Trophoblast cell (in vitro differentiated cells and primary cell): Measurements from ENCODE around the gene LGALS14.

Source experiments
- DNase-seq, 2 donors: peaks; one replicate each; pipeline ENCODE4 v3.0.0-alpha.2; 2016
- H2AFZ ChIP-seq: 2 replicates; pipeline ENCODE4 v1.6.1; 2013; ENCODE audit warnings: low read length, moderate library complexity, mild to moderate bottlenecking; ENCODE audit not compliant: insufficient read depth, poor library complexity
- H2AK5ac ChIP-seq: 2 replicates; pipeline ENCODE4 v1.6.1; 2013; ENCODE audit warnings: mild to moderate bottlenecking, low read length
- H2BK120ac ChIP-seq: 2 replicates; pipeline ENCODE4 v1.6.1; 2013; ENCODE audit warnings: low read length, mild to moderate bottlenecking, moderate library complexity; ENCODE audit not compliant: insufficient read depth, poor library complexity
- H2BK12ac ChIP-seq: 2 replicates; pipeline ENCODE4 v1.6.1; 2013; ENCODE audit warnings: mild to moderate bottlenecking, low read length, moderate library complexity
- H2BK5ac ChIP-seq: 2 replicates; pipeline ENCODE4 v1.6.1; 2013; ENCODE audit warnings: low read length, low read depth, moderate library complexity, mild to moderate bottlenecking; ENCODE audit not compliant: poor library complexity
- H3K14ac ChIP-seq: 2 replicates; pipeline ENCODE4 v1.6.1; 2013; ENCODE audit warnings: mild to moderate bottlenecking, low read length
- H3K18ac ChIP-seq: 2 replicates; pipeline ENCODE4 v1.6.1; 2013; ENCODE audit warnings: mild to moderate bottlenecking, low read length
- H3K23ac ChIP-seq: 2 replicates; pipeline ENCODE4 v1.6.1; 2013; ENCODE audit warnings: low read length
- H3K27ac ChIP-seq: 2 replicates; pipeline ENCODE4 v1.5.1; 2013; ENCODE audit warnings: low read depth, mild to moderate bottlenecking, inconsistent platforms, low read length, moderate library complexity
- H3K27me3 ChIP-seq: 2 replicates; pipeline ENCODE4 v1.6.1; 2013; ENCODE audit warnings: inconsistent platforms, mild to moderate bottlenecking, low read length, moderate library complexity; ENCODE audit not compliant: insufficient read depth
- H3K36me3 ChIP-seq, 2 experiments: 1 replicate in 1 of 2; 2 replicates in 1 of 2; pipeline ENCODE4 v1.6.1; 2013; ENCODE audit warnings: low read length in 2 of 2, mild to moderate bottlenecking in 2 of 2, moderate library complexity in 1 of 2; ENCODE audit not compliant: insufficient read depth in 2 of 2, control insufficient read depth in 1 of 2
- H3K4ac ChIP-seq: 2 replicates; pipeline ENCODE4 v1.6.1; 2013; ENCODE audit warnings: low read depth, mild to moderate bottlenecking, low read length, moderate library complexity
- H3K4me1 ChIP-seq, 2 experiments: 1 replicate in 1 of 2; 2 replicates in 1 of 2; pipeline ENCODE4 v1.6.1; 2013; ENCODE audit warnings: low read length in 2 of 2, mild to moderate bottlenecking in 2 of 2, moderate library complexity in 1 of 2; ENCODE audit not compliant: insufficient read depth in 2 of 2, control insufficient read depth in 1 of 2
- H3K4me2 ChIP-seq: 2 replicates; pipeline ENCODE4 v1.6.1; 2013; ENCODE audit warnings: inconsistent platforms, mild to moderate bottlenecking, low read length, moderate library complexity
- H3K4me3 ChIP-seq: 2 replicates; pipeline ENCODE4 v1.5.1; 2013; ENCODE audit warnings: mild to moderate bottlenecking, low read depth, low read length, inconsistent platforms
- H3K79me1 ChIP-seq: one replicate; pipeline ENCODE4 v1.6.1; 2013; ENCODE audit warnings: low read length
- H3K79me2 ChIP-seq: 2 replicates; pipeline ENCODE4 v1.6.1; 2013; ENCODE audit warnings: low read length, mild to moderate bottlenecking; ENCODE audit not compliant: control insufficient read depth, insufficient read depth, poor library complexity
- H3K9ac ChIP-seq: 2 replicates; pipeline ENCODE4 v1.6.1; 2013; ENCODE audit warnings: mild to moderate bottlenecking, low read length
- H3K9me3 ChIP-seq: 2 replicates; pipeline ENCODE4 v1.6.1; 2013; ENCODE audit warnings: low read depth, mild to moderate bottlenecking, control low read depth, inconsistent platforms, low read length; ENCODE audit not compliant: insufficient read depth
- H4K12ac ChIP-seq: 2 replicates; pipeline ENCODE4 v1.6.1; 2013; ENCODE audit warnings: low read depth, mild to moderate bottlenecking, low read length, moderate library complexity
- H4K8ac ChIP-seq: 2 replicates; pipeline ENCODE4 v1.6.1; 2013; ENCODE audit warnings: low read depth, mild to moderate bottlenecking, low read length, moderate library complexity
- H4K91ac ChIP-seq: one replicate; pipeline ENCODE4 v1.6.1; 2013; ENCODE audit warnings: low read depth, mild to moderate bottlenecking, low read length, moderate library complexity
- WGBS: extraction: QIAGEN DNeasy Blood & Tissue Kit; methylation state at CpG from one replicate; pipeline ENCODE4 v1.1.7; 2013; ENCODE audit warnings: missing lambda C conversion rate; ENCODE audit not compliant: insufficient read length, insufficient coverage; ENCODE audit errors: extremely low coverage; 5-methylcytosine and 5-hydroxymethylcytosine counted together

The LGALS14 gene

DNA sequence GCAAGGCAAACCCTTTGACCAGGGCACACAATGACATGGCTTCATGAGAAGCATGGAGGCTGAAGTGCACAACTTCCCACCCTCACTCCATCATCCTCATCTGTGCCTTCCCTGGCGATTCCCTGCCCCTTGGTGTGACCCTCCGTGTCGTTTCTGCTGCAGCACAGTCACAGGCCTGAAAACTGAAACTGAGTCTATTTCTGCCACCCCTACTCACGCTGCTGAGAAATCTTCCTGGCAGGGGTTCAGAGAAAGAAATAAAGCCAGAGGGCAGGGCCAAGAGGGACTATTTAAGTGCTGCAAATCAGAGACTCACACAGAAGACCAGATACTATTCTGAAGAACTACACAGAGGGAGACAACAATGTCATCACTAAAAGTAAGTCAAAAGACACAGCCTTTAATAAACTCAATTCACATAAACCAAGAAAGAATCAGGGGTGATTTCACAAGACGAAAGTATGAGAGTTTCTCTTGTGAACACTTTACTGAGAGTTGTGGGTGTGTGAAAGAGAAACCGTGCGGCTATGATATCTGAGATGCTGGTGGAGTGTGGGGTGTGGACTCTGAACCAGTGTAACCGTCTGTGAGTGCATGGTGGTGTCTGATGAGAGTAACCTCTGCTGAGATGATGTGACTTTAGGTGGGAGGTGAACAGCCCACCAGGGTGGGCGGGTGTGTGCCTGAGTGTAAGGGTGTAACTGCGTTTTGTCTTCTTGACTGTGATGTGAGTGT, 25.1 kb upstream of the LGALS14 start:
- Histone ChIP-seq H3K18ac (no peak overlapping the region), H2AK5ac (no peak overlapping the region), H4K91ac (no peak overlapping the region), H3K14ac (no peak overlapping the region), H2BK12ac (no peak overlapping the region), H4K8ac (no peak overlapping the region), H3K79me2 (no peaks in the 10 kb centered on the region), H3K4me1 (peaks cover 0 to 3% of the 10 kb centered on the region in 2 experiments), H2BK5ac (no peak overlapping the region), H3K4ac (no peak overlapping the region), H3K27ac (no peak overlapping the region), H3K4me2 (no peak overlapping the region), H4K12ac (no peak overlapping the region), H3K4me3 (no peak overlapping the region), H3K9ac (no peak overlapping the region), H3K79me1 (no peaks in the 10 kb centered on the region), H2BK120ac (no peak overlapping the region), H3K9me3 (no peaks in the 10 kb centered on the region), H3K27me3 (no peaks in the 10 kb centered on the region), H3K36me3 (no peaks in the 10 kb centered on the region), H3K23ac (no peak overlapping the region), H2AFZ (no peak overlapping the region)
- WGBS = no CpG with 5 or more reads among the region's 10 CpGs
- DNase-seq = no peak

DNA sequence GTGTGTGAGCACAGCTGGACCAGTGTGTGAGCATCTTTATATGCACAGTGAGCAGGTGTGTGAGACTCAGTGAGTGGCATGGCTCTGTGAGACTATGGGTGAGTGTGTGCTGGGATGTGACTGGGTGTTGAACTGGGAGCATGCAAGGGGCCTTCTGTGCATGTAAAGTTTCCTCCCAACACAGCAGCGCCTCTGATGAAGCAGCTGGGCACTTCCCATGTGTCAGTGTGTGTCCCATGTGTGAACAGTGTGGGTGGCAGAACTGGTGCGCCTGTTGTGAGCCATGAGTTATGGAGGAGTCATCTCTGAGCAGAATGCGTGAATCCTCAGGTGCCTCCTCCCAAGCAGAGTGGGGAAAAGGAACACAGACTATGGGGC, 24.5 kb upstream of the LGALS14 start:
- H3K79me2 ChIP-seq = no peaks in the 10 kb centered on the region
- H3K18ac ChIP-seq = no peak overlapping the region
- H3K79me1 ChIP-seq = no peaks in the 10 kb centered on the region
- H2BK12ac ChIP-seq = no peak overlapping the region
- no peak overlapping the region for H3K4ac ChIP-seq
- no peak overlapping the region for H3K27ac ChIP-seq
- H3K14ac ChIP-seq = no peak overlapping the region
- no peaks in the 10 kb centered on the region for H3K36me3 ChIP-seq
- no peak overlapping the region for H3K4me2 ChIP-seq
- no peak overlapping the region for H2BK5ac ChIP-seq
- no peak overlapping the region for H2BK120ac ChIP-seq
- WGBS = no CpG with 5 or more reads among the region's 3 CpGs
- H2AFZ ChIP-seq = no peak overlapping the region
- H4K91ac ChIP-seq = no peak overlapping the region
- no peak overlapping the region for H4K12ac ChIP-seq
- no peaks in the 10 kb centered on the region for H3K27me3 ChIP-seq
- H3K4me1 ChIP-seq = peaks cover 3 to 6% of the 10 kb centered on the region in 2 experiments
- H4K8ac ChIP-seq = no peak overlapping the region
- no peak overlapping the region for H3K4me3 ChIP-seq
- no peak overlapping the region for H3K9ac ChIP-seq
- H3K23ac ChIP-seq = no peak overlapping the region
- no peaks in the 10 kb centered on the region for H3K9me3 ChIP-seq
- no peak overlapping the region for H2AK5ac ChIP-seq
- DNase-seq = no peak

DNA sequence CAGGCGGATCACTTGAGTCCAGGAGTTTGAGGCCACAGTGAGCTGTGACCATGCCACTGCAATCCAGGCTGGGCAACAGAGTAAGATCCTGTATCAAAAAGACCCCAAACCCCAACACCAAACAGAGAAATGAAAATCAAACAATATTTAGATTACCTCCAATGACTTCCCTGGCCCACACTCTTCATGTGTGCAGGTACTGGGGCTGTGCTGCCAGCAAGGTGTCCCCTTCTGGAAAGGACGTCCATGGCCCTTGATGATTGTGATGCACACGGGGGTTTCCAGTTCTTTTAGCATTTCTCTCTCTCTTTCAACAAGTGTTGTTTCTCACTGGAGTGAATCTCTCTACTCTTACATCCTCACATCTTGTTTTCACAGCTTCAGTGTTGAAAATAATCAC, 23.7 kb upstream of the LGALS14 start:
- peaks cover 3 to 8% of the 10 kb centered on the region in 2 experiments for H3K4me1 ChIP-seq

DNA sequence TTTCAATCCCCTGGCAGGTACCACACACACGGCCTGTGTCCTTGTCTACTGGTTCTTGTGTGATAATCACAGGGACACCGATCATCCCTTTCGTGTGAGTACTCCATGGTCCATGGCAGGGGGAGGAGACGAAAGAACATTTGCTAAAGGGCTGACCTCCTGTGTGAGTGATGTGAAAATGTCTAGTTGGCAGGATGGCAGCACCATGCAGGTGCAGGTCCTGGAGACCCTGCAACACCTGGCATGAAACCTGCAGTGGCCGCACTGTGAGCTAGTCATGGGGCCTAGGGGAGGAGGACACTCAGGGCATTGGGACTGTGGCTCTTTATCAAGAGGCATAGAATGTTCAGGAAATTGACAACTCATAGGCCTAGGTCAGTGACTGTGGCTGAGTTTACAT, 22.9 kb upstream of the LGALS14 start:
- no peak overlapping the region for H2BK12ac ChIP-seq
- H3K14ac ChIP-seq = no peak overlapping the region
- no peaks in the 10 kb centered on the region for H3K36me3 ChIP-seq
- H3K4ac ChIP-seq = no peak overlapping the region
- no peak overlapping the region for H2BK120ac ChIP-seq
- no peak overlapping the region for H4K91ac ChIP-seq
- H3K4me3 ChIP-seq = no peak overlapping the region
- H3K79me2 ChIP-seq = no peaks in the 10 kb centered on the region
- no peak overlapping the region for H3K23ac ChIP-seq
- no peak overlapping the region for H3K4me2 ChIP-seq
- H3K18ac ChIP-seq = no peak overlapping the region
- no peak overlapping the region for H3K27ac ChIP-seq
- peaks cover 3 to 8% of the 10 kb centered on the region in 2 experiments for H3K4me1 ChIP-seq
- H3K9me3 ChIP-seq = no peaks in the 10 kb centered on the region
- no CpG with 5 or more reads among the region's 5 CpGs for WGBS
- DNase-seq = no peak
- H3K9ac ChIP-seq = no peak overlapping the region
- H3K27me3 ChIP-seq = no peaks in the 10 kb centered on the region
- no peak overlapping the region for H2AK5ac ChIP-seq
- H4K8ac ChIP-seq = no peak overlapping the region
- no peak overlapping the region for H2BK5ac ChIP-seq
- no peak overlapping the region for H4K12ac ChIP-seq
- H2AFZ ChIP-seq = no peak overlapping the region
- no peaks in the 10 kb centered on the region for H3K79me1 ChIP-seq

More for the DNA sequence above, 23.7 kb upstream of the LGALS14 start:
- Histone ChIP-seq H4K8ac (no peak overlapping the region), H3K9me3 (no peaks in the 10 kb centered on the region), H2BK120ac (no peak overlapping the region), H3K79me2 (no peaks in the 10 kb centered on the region), H4K12ac (no peak overlapping the region), H2BK12ac (no peak overlapping the region), H3K14ac (no peak overlapping the region), H3K23ac (no peak overlapping the region), H3K4ac (no peak overlapping the region), H2AK5ac (no peak overlapping the region), H3K18ac (no peak overlapping the region), H2BK5ac (no peak overlapping the region), H3K27ac (no peak overlapping the region), H4K91ac (no peak overlapping the region), H3K4me2 (no peak overlapping the region), H3K4me3 (no peak overlapping the region), H3K36me3 (no peaks in the 10 kb centered on the region), H2AFZ (no peak overlapping the region), H3K27me3 (no peaks in the 10 kb centered on the region), H3K9ac (no peak overlapping the region), H3K79me1 (no peaks in the 10 kb centered on the region)
- no peak for DNase-seq
- no CpG with 5 or more reads among the region's 3 CpGs for WGBS
